HG03159 (cell line): Measurements from ENCODE around the gene ZNRF1.
A peak's percentile ranks its signal among the peaks of the same experiment; 100 is the strongest.

ENCODE experiments used
- ATAC-seq: cut with Tn5 transposase; IDR thresholded peaks from one replicate; pipeline ENCODE4 v1.9.1; 2021; ENCODE audit warnings: mild to moderate bottlenecking, moderate library complexity; ENCODE audit not compliant: unreplicated experiment

Gene ZNRF1

DNA sequence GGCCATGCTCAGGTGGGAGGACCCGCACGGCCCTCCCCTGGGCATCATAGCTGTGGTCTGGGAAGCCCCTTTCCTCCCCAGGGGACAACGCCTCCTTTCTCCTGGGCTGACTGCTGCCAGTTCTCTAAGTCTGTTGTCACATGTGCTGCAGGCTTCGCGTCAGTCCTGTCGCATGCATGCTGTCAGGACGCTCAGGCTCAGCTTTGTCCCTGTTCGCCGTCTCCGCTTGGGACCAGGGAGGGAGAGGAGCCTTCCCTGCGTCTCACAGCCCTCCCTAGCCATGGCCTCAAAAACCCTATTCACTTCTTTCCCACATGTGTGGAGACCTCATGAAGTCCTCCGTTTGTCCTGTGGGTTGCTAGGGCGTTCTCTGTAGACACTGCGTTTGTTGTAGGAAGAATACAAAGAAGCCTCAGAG is 96.4 kb downstream of the ZNRF1 start:
- no peak for ATAC-seq

DNA sequence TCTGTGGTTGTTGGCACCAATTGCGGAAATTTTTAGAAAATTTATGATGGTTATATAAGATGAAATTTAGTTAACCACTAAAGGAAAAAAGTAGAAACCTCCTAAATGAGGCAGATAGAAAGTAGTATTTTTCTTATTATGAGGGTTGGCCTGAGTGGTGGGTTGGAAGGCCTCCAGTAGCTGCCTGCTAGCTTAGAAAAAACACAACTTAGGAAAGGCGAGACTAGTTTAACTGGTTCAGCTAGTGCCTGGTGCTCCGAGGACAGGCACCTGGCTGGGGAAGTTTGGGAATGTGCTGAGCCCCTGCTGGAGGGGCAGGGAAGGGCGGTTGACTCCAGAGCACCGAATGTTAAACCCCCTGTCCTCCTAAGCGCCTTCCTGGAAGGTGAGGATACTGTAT is 97.8 kb downstream of the ZNRF1 start:
- no peak for ATAC-seq

DNA sequence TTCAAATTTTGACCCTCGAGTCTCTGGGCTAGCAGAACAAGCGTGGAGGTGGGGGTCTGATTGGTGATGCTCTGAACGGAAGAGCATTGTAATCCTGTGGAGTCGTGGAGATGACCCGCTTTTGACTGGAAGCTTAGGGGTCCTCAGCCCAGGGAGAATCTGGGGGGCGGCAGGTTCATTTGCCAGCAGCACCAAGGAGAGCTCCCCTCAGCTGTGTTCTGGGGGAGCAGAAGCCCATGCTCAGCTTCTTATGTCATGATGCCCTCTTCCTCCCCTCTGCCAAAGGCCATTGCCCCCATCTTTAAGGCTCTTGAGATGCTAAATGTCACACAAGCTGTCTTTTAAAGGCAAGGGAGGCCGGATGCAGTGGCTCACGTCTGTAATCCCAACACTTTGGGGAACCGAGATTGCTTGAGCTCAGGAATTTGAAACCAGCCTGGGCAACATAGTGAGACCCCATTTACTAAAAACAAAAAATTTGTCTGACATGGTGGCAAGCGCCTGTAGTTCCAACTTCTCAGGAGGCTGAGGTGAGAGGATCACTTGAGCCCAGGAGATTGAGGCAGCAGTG is 98.5 kb downstream of the ZNRF1 start:
- ATAC-seq = no peak

DNA sequence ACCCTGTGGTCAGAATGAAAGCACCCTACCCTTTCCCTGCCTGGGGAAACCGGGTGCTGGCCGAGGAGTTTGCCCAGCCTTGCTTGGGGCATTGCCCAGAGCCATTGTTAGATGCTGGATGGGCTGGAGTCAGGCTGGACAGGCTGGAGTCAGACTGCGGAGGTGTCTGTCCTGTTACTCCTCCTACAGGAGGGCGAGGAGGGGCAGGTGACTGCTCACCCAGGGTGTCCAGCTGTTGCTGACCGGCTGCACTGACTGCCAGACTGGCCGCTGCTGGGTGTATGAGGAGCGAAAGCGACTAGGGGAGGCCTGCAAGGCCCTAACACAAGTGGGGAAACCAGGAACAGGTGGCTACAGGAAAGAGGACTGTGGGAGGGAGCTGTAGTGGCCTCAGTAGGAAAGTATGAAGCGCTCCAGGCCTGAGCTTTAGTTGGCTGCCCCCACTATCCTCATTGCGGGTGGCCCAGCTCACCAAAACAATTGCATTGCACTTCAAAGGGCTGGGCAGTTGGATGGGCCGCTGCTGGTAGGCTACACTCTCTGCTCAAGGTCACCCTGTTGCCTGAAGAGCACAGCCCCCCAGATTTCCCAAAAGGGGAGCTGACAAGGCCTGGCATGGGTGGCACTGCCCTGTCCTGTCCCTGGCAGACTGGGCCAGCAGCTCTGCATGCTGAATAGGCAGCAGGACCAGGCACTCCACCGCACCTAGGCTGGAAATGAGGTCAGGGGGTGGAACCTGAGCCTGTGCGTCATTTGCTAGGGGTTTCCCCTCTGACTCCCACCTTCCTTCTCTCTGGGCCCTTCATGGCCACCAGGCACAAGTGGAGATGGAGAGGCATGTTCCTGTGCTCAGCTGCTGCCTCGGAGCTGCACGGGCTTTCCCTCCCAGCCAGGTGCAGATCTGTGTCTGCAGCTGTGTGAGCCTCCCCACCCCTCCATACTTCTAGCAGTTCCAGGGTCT is 99.4 kb downstream of the ZNRF1 start:
- ATAC-seq = peak; percentile 58

DNA sequence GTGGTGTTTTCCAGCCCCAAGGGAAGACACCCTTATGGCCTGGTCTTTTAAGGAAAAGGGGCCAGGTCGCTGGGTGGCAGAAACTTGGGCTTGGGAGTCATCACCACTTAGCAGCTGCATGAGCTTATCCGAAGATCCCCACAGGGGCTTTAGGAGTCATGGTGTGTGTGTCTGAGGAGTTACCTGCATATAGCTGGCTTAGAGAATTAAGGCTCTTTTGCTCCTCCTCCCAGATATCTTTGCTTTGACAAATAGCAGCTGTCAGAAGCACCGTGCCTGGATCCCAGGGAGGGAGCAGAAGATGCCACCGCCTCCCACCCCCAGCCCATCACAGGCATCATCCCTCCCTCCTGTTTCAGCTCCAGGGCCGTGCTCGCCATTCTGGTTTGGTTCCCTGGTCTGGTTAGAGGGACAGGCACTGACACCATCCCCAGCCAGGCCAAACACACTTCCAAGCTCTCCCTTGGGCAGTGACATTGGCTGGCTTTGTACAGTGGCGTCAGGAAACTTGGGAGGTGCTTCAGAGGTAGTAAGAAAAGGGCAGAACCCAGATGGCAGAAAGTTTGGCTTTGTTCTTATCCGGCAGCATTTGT is 100.3 kb downstream of the ZNRF1 start:
- no peak for ATAC-seq

DNA sequence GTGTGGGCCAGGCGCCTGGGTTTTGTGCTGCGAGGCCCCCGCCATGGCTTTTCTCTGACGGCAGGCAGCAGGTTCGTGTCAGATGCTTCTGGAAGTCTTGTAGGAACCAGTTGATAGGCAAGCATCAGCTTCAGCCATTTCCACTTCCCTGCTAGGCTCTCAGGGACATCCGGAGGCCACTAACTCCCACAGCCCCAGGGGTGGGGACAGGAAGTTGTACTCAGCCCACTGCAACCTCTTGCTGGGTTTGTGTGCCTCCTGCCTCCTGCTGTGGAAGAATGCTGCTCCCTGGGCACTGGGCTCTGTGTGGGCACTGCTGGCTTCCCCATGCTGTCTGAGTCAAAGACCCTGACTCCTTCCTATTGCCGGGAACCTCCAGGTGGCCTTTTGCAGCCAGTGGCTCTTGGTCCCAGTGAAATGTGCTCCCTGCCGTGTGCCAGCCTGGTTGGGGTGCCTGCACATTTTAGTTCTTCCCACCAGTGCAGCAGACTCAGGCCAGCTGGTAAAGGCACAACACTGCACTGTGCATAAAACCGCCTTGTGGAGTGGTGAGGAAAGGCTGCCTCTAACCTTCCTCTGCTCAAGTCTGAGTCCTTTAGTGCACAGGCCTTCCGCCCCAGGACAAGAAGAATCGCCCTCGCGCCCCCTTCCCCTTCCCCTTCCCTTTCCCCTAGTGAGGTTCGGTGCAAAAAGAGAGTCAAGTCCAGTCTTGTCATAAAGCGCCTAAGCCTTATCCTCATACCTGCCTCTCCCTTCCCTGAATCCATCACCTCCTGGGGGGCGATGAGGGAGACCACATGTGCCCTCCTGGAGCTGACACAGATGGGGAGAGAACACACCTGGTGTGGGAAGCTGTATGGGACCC is 101.1 kb downstream of the ZNRF1 start:
- ATAC-seq = peak; percentile 52

DNA sequence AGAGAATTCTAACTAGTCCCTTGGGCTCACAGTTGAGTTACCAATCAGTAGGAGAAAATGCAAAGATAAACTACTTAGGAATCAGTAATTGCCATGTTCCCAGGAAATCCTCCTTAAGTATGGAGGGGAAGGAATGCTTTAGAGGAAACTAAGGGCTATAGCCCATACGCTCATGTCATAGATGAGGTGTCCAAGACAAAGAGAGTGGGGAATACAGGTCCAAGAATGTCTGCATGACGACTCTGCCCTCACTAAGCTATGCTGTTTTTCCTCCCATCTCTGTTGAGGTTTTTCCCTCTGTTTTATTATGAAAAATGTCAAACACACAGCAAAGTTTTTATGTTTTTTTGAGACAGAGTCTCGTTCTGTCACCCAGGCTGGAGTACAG is 101.8 kb downstream of the ZNRF1 start:
- ATAC-seq = no peak

DNA sequence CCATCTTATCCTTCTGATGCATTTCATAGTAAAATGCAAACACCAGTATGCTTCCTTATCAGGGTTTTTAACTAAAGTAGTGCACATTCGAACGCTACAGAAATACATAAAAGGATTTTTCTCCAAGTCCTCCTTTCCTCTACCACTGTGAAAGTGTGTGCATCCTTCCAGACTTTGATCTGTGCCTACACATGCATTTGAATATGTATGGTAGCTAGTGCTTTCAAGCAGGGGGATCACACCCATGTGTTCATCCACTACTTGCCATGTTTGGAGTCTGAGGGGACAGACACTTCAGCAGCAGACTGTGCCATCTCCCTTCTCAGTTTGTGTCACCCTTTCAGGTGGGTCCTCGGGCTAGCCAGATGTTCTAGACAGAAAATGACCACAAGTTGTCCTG is 102.8 kb downstream of the ZNRF1 start:
- ATAC-seq = no peak

DNA sequence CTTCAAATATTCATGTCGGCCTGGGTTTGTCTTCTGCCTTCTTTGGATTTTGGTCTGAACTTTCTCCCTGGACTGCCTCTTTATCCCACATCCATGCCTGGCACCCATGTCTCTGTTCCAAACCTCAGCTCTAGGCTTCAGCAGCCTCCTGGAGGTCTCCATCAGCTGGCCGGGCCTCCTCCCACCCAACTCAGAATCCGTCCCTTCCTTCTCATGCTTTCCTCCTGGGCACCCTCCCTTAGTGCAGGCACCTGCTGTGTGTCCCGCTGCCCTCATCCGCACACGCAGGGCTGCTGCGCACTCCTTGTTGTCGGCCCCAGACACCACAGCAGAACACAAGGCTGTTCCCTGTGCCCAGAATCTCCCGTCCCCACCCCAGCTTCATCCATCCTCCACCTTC is 103.8 kb downstream of the ZNRF1 start:
- ATAC-seq = no peak

DNA sequence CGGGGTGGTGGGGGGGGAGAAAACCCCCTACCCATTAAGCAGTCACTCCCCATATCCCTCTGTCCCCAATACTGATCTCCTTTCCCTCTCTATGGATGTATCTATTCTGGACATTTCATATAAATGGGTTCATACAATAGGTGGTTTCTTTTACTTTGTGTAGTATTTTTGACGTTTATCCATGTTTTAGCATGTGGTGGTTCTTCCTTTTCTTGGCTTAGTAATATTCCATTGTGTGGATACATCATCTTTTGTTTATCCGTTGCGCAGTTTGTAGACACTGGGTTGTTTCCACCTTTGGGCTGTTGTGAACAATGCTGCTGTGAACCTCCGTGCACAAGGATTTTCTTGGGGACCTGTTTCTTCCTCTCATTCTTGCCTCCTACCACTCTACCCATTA is 105.2 kb downstream of the ZNRF1 start:
- ATAC-seq = no peak

DNA sequence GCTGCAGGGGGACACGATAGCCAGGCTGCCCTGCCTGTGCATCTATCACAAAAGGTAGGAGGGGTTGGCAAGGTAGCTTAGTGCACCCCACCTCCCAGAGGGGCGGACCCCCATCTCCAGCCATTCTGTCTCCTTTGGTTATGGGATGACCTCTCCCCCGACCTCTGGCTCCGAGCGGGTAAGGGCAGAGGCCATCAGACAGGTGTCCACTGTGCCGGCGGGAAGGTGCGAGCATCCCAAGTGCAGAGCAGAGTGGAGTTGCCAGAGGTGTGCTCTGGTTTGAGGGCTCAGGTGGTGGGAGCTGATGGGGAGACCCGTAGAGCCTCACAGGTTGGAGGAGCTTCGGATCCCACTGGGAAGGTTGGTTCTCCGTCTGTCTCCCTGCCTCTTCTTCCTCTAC is 106.0 kb downstream of the ZNRF1 start:
- no peak for ATAC-seq

DNA sequence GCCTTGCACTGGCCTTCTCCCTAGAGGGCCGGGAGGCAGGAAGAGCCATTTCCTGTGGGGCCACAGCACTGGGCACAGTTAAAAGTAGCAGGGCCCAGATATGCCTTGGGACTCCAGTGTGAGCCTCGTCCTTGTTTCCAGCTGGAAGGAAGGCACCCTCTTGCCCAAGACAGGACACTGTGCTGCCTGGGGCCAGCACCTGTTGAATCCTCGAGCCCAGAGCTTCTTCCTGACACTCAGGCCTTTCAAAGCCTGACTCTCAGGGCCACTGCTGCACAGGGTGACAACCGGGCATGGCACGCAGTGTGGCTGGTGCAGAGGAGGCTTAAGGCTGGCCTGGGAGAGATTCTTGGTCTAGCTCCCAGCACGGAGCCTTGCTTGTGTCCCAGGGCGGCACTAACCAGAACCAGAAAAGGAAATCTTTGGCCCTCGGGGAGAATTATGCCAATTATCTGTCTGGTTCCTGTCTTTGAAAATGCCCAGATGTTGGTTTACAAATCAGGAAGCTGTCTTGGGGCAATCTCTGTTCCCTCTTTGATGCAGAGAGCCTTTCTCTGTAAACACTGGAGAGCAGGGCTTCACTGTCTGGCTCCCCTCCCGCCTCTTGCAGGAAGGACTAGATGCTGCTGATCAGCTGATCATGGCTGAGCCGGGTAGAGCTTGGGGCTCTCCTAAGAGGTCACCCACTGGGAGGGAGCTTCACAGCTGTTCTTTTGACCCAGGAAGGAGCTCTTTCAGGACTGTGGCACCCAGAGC is 106.7 kb downstream of the ZNRF1 start:
- ATAC-seq = no peak

DNA sequence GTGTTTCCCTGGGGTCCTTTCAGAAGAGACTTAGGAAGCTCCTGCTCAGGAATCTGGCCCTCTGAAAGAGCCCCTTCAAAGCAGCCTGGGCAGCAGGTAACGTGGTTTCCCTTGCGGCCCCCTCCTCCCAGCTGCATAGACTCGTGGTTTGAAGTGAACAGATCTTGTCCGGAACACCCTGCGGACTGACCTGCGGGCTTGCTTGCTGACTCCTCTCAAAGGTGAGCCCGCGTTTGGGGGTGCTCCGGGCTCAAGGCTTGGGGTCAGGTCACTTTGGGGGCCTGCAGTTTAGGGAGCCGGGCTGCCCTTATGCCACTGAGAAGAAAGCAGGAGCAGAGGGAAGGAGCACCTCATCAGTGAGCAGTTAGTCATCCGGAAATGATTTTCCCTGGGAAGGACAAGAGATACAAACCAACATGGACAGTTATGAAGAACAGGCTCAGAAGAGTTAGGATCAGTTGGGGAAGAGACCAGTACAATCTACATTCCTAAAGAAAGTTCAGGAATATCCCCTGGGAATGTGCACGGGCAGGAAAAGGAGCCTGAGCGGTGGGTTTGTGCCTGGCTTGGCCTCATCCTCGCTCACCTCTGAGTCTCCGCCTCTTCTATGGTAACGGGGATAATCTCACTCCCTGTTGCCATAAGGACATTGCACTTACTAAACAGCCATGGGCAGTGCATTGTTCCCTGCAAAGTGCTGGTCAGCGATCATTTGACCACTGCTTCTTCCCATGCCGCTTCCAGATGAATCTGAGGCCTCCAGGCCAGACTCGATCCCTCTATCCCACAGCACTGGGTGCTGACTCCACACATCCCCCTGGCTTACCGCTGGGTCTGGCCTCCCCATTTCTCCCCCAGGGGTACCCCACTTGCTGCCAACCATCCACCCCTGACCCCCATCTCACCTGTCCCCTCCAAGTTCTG is 107.8 kb downstream of the ZNRF1 start:
- ATAC-seq = no peak

DNA sequence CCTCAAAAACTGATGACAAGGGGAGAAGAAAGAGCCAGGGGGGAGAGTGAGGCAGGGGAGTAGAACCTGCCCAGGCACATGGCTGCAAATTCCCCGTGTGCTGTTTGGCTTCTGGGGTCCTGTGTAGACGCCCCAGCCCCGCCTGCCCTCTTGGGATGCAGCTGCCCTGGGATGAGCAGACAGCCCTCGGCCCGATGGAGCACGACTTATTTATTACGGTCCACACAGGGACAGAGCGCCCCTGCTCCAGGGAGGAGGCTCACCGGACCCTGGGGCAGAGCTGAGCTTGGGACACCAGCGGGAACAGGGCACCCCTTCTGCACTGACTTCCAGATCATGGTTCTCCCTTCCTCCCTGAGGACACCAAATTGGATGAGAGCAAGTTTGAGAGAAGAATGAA is 108.7 kb downstream of the ZNRF1 start:
- no peak for ATAC-seq

DNA sequence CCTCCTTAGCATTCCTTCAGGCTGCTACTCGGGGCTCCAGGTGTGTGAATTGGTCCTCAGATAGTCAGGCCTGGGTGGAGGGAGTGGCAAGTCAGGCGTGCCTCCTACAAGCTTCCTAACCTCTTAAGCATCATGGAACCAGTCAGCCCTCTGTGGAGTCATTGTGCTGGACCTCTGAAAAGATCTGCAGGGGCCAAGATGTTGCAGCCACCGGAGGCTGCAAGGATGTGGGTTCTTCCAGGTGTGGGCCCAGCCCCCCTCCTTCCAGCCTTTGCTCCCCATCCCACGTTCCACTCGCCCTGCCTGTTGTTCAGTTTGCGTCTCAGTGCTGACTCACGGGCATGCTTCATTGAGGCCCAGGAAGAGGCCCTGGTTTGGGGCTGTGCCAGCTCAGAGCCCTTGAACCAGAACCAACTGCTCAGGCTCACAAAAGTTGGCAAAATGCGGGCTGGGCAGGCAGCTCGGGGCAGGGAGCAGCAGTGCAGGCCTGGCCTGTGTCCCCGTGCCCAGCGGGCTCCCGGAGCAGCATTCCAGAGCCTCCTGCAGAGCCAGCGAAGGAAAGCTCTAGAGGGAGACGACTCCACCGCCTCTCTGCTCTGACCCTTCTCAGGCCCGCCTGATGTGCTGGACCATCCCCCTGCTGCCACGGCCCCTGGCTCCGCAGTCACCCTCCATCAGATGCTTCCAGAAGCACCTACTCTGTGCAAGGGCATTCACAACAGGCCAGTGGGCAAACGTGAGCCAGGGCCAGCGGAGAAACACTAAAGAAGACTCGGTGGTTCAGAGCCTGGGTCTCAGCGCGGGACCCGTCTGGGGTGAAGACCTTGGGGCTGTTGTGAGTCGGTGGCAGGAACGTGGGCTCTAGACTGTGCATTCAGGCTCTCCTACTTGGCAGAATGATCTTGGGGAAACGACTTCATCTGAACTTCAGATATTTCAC is 110.2 kb downstream of the ZNRF1 start:
- ATAC-seq = no peak

DNA sequence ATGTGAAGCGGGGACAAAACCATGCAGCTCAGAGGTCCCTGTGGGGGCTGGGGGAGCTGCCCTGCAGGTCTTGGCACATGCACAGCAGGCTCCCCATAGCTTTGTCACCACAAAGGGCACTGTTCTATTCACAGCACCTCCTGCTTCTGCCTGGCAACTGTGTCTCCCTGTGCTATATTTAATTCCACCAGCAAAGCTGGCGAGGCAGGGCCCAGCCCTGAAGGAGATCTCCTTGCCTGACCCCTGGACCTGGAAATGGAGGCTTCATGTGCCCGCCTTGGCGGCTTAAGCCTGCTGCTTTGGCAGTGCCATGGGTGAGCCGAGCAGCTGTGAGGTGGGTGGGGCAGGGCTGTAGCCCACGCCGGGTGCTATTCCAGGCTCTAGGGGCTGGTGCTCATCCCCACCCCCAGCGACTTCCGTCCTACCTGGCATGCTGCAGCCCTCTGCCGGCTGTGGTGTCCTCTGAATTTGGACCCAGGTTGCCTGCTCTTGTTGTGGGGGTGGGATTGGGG is 111.0 kb downstream of the ZNRF1 start:
- no peak for ATAC-seq

DNA sequence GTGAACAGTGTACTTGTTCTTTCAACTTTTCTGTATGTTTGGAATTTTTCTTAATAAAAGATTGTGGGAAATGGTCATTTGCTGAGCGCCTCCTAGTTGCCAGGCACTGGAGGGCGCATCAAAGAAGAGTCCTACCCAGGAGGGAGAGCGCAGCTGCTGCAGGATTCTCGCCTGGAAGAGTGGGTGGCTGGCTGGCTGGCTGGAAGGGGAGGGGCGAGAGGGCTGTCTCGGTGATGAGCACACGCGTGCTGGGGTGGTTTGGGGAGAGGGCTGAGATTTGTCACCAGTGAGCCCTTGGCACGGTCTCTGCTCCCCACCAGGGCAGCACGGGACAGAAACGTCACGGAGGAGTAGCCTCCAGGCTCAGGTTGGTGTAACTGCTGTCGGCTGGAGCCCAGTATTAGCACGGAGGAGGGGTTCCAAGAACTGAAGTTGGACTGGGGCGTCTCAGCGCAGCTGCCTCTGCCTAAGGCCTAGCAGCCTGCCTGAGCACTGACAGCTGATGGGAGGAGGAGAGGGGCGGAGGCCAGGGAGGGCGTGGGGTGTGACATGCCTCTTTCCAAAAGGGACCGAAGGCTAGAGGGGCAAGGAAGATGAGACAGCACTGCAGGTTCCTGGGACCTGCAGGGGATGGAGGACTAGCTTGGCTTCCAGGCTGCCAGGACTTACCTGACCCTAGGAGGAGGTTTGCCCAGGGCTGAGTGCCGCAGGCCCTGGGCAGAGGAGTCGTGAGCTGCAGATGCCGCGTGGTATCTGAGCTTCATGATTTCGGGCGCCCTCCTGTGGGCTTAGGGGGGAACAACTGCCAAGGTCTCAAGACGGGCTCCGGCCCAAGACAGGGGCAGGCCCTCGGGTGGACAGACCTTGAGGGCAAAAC is 112.1 kb downstream of the ZNRF1 start:
- peak; percentile 76 for ATAC-seq
